HEK293T (cell line): ENCODE results near the gene IP6K2.

ENCODE experiments used
- BHLHE40 ChIP-seq: fragments of 450-650 bp; IDR thresholded peaks from 2 replicates; pipeline ENCODE4 v1.6.1; 2016; ENCODE audit warnings: mild to moderate bottlenecking, moderate library complexity, borderline replicate concordance
- ELF4 ChIP-seq: fragments of 450-650 bp; IDR thresholded peaks from 2 replicates; pipeline ENCODE4 v1.6.1; 2017; ENCODE audit warnings: antibody characterized with exemption
- FOXA1 ChIP-seq: fragments of 450-650 bp; IDR thresholded peaks from 2 replicates; pipeline ENCODE4 v1.6.1; 2016; ENCODE audit warnings: mild to moderate bottlenecking
- SP1 ChIP-seq: fragments of 450-650 bp; IDR thresholded peaks from 2 replicates; pipeline ENCODE4 v1.6.1; 2017

DNA sequence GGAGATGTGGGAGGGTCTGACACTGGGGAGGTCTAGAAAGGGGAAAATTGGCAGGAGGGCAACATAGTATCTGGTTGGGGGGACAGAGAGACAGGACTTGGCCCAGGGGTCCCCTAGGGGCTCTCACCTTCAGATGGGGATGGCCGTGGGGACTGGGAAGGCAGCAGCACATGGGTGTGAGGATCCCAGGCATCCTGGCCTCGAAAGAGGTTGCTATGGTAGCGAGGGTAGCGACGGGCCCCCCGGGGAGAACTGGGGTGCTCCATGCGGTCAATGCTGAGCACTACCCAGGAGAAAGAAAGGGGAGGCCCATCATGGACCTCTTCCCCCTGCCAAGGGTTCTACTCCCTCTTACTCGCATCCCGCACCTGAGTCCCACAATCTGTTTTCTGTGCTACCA, 69.3 kb downstream of the IP6K2 start:
- TF ChIP-seq SP1 (no peak), FOXA1 (no peak), ELF4 (no peak), BHLHE40 (no peak)
